ENCODE measurements around the gene CELA3B. TPM values are rescaled to one million over a fixed set of nuclear protein-coding genes. Genes with fewer than 3 reads are reported as not detected.

Gene CELA3B
- total and polyA plus RNA-seq, 2 of the 13 experiments (the other 11 are each of a cell fraction or from before 2014, with no cell fraction given) = 0.34 TPM; not detected in 1

DNA sequence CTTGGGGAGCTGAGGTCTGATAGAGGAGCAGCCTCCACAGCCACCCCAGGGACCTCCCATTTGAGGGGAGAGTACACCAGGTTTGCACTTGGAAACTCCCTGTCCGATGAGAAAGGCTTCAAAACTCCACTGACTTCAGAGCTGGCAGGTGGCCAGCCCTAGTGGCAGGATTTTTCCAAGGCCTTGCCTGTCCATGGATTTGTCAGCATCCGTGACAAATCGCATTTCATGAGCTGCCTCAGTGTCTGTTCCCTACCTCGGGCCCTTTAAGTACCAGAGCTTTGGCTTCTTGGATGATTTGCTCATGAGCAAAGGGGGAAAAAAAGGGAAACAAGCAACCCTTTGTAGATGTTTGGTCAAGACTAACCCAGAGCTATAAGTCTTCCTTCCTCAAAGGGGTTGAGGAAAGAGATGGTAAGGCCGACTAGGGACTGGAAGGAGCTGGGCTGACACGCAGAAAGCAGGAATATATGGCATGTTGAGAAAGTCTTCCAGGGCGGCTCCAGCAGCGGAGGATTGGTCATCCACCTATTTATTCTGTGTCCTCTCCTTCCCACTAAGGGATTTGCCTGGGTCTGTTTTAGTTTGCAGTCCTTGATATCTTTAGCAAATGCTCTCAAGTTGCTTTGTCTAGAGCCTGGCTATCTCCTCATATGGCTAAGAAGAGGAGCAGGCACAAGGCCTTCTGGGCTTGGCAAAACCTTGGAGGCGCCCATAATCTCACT is 37.0 kb upstream of the CELA3B start (continued):
- TF ChIP-seq TAF1 (CRISPR knock-in tag; IDR thresholded peaks at IDR 0.05) (0 out of 2 replicates have a peak, but pooled peaks have one; percentile 12), ZNF329 (CRISPR knock-in tag; IDR thresholded peaks at IDR 0.05; ENCODE audit: low read depth) (no peak), ARHGAP35 (CRISPR knock-in tag; IDR thresholded peaks at IDR 0.05; ENCODE audit: borderline replicate concordance) (no peak), HNF4A (CRISPR knock-in tag; IDR thresholded peaks at IDR 0.05) (no peak), ZBTB39 (CRISPR knock-in tag; IDR thresholded peaks at IDR 0.05) (no peak), ZNF430 (CRISPR knock-in tag; IDR thresholded peaks at IDR 0.05) (no peak), MED1 (CRISPR knock-in tag; IDR thresholded peaks at IDR 0.05) (peak; percentile 27; the same call in 1 of the 2 replicates), ZSCAN9 (CRISPR knock-in tag; IDR thresholded peaks at IDR 0.05; ENCODE audit: borderline replicate concordance) (no peak), NPAS2 (CRISPR knock-in tag; IDR thresholded peaks at IDR 0.05; ENCODE audit: borderline replicate concordance) (no peak), ZNF607 (CRISPR knock-in tag; IDR thresholded peaks at IDR 0.05; ENCODE audit: borderline replicate concordance) (no peak), EP300 (IDR thresholded peaks at IDR 0.05; ENCODE audit: low read depth in 2 of 2, low read length in 2 of 2) (0 out of 4 replicates have a peak, but pooled peaks of 1 of the 2 experiments have one; percentile 20), EP300 (CRISPR knock-in tag; IDR thresholded peaks at IDR 0.05; ENCODE audit: borderline replicate concordance) (no peak)
- TF ChIP-seq, protein P1, sequence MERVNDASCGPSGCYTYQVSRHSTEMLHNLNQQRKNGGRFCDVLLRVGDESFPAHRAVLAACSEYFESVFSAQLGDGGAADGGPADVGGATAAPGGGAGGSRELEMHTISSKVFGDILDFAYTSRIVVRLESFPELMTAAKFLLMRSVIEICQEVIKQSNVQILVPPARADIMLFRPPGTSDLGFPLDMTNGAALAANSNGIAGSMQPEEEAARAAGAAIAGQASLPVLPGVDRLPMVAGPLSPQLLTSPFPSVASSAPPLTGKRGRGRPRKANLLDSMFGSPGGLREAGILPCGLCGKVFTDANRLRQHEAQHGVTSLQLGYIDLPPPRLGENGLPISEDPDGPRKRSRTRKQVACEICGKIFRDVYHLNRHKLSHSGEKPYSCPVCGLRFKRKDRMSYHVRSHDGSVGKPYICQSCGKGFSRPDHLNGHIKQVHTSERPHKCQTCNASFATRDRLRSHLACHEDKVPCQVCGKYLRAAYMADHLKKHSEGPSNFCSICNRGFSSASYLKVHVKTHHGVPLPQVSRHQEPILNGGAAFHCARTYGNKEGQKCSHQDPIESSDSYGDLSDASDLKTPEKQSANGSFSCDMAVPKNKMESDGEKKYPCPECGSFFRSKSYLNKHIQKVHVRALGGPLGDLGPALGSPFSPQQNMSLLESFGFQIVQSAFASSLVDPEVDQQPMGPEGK (CRISPR knock-in tag; IDR thresholded peaks at IDR 0.05) = 0 out of 2 replicates have a peak, but pooled peaks have one; percentile 19

Data from HepG2 (cell line).